ENCODE data around the gene GTF2I.
"Not testable (repeated sequence)": the region's sequence is repeated elsewhere in the genome, so short reads cannot be mapped to it uniquely, and the experiment has no call there.

Gene GTF2I

GRCh38 chr7:74717889-74718288 lies 60.4 kb downstream of the GTF2I start:
- DNase-seq (ENCODE audit: low read depth), result no peak

- peak; percentile 39 for DNase-seq (ENCODE audit: low read depth)
These were observed 60.8 kb downstream of the GTF2I start for GRCh38 chr7:74718336-74718735.

- DNase-seq (ENCODE audit: low read depth), result no peak
These were observed 64.6 kb downstream of the GTF2I start for GRCh38 chr7:74722153-74722552.

GRCh38 chr7:74725840-74726239 lies 68.3 kb downstream of the GTF2I start:
- DNase-seq (ENCODE audit: low read depth), result no peak

GRCh38 chr7:74726309-74727101 lies 69.0 kb downstream of the GTF2I start:
- no peak for DNase-seq (ENCODE audit: low read depth)

- not testable (repeated sequence) for DNase-seq (ENCODE audit: low read depth)
These were observed 71.2 kb downstream of the GTF2I start for GRCh38 chr7:74728686-74729085.

- not testable (repeated sequence) for DNase-seq (ENCODE audit: low read depth)
These were observed 72.7 kb downstream of the GTF2I start for GRCh38 chr7:74730186-74730585.

- DNase-seq (ENCODE audit: low read depth), result not testable (repeated sequence)
These were observed 82.6 kb downstream of the GTF2I start for GRCh38 chr7:74739974-74740703.

- not testable (repeated sequence) for DNase-seq (ENCODE audit: low read depth)
These were observed 86.5 kb downstream of the GTF2I start for GRCh38 chr7:74743936-74744557.

GRCh38 chr7:74753921-74754482 lies 96.5 kb downstream of the GTF2I start:
- DNase-seq (ENCODE audit: low read depth), result not testable (repeated sequence)

GRCh38 chr7:74756673-74757072 lies 99.2 kb downstream of the GTF2I start:
- not testable (repeated sequence) for DNase-seq (ENCODE audit: low read depth)

- DNase-seq (ENCODE audit: low read depth), result not testable (repeated sequence)
These were observed 100.8 kb downstream of the GTF2I start for GRCh38 chr7:74758268-74758667.

- DNase-seq (ENCODE audit: low read depth), result not testable (repeated sequence)
These were observed 101.5 kb downstream of the GTF2I start for GRCh38 chr7:74758982-74759381.

GRCh38 chr7:74765205-74765918 lies 107.8 kb downstream of the GTF2I start:
- DNase-seq (ENCODE audit: low read depth), result not testable (repeated sequence)

GRCh38 chr7:74766509-74766908 lies 109.0 kb downstream of the GTF2I start:
- DNase-seq (ENCODE audit: low read depth), result not testable (repeated sequence)

- DNase-seq (ENCODE audit: low read depth), result not testable (repeated sequence)
These were observed 109.5 kb downstream of the GTF2I start for GRCh38 chr7:74766991-74767390.

- not testable (repeated sequence) for DNase-seq (ENCODE audit: low read depth)
These were observed 112.5 kb downstream of the GTF2I start for GRCh38 chr7:74770062-74770461.

GRCh38 chr7:74772093-74772492 lies 114.6 kb downstream of the GTF2I start:
- DNase-seq (ENCODE audit: low read depth), result not testable (repeated sequence)

GRCh38 chr7:74773760-74774750 lies 116.5 kb downstream of the GTF2I start, which contains the start of gene NCF1:
Gene NCF1 (plus strand): TSS chr7:74774011. CDS start chr7:74774032, 21 bp downstream.
- DNase-seq (ENCODE audit: low read depth), result not testable (repeated sequence)

GRCh38 chr7:74775111-74775510 lies 117.6 kb downstream of the GTF2I start:
- not testable (repeated sequence) for DNase-seq (ENCODE audit: low read depth)

Measured in EH (cell line).